Measurements from ENCODE around the gene ANKRD24. TPM values are rescaled to one million over a fixed set of nuclear protein-coding genes. Genes with fewer than 3 reads are reported as not detected.

Gene ANKRD24
- total and polyA plus RNA-seq, 2 of the 13 experiments (the other 11 are each of a cell fraction or from before 2014, with no cell fraction given) = 0.13 to 0.24 TPM

GRCh38 chr19:4172861-4173473, 9.5 kb upstream of the ANKRD24 start:
- POLR2A ChIA-PET = no interaction called here
- BruUV-seq (replicated peaks) = no TSS peak
- in situ Hi-C loops (cut with HindIII; ENCODE audit: extremely low pct_ligation_motif_present, low pct_unique_long_range_greater_than_20kb) = no loop called here
- TF ChIP-seq SALL1 (CRISPR knock-in tag; IDR thresholded peaks at IDR 0.05) = peak; percentile 84
- TF ChIP-seq ZGPAT (CRISPR knock-in tag; IDR thresholded peaks at IDR 0.05) = peak; percentile 38; the same call in 1 of the 2 replicates
- TF ChIP-seq THRA (CRISPR knock-in tag; IDR thresholded peaks at IDR 0.05; ENCODE audit: borderline replicate concordance) = peak; percentile 65; the same call in 1 of the 2 replicates
- TF ChIP-seq HCFC1 (IDR thresholded peaks at IDR 0.05; ENCODE audit: low read depth, low read length) = no peak
- TF ChIP-seq PRMT3 (CRISPR knock-in tag; IDR thresholded peaks at IDR 0.05; ENCODE audit: borderline replicate concordance, low read depth) = no peak
- peak; percentile 45; the same call in 1 of the 2 replicates for TF ChIP-seq ZNF639 (CRISPR knock-in tag; conservative IDR thresholded peaks at IDR 0.05)
- no peak for TF ChIP-seq ARNT2 (CRISPR knock-in tag; IDR thresholded peaks at IDR 0.05; ENCODE audit: low read depth)
- TF ChIP-seq RAD51 (IDR thresholded peaks at IDR 0.05; ENCODE audit: borderline replicate concordance) = no peak
- no peak for TF ChIP-seq ZNF275 (CRISPR knock-in tag; IDR thresholded peaks at IDR 0.05; ENCODE audit: borderline replicate concordance)
- TF ChIP-seq SMYD3 (CRISPR knock-in tag; IDR thresholded peaks at IDR 0.05) = no peak
- TF ChIP-seq ZNF883 (CRISPR knock-in tag; IDR thresholded peaks at IDR 0.05; ENCODE audit: not compliant biosample characterization) = peak; percentile 66
- no peak for TF ChIP-seq SMAD1 (CRISPR knock-in tag; IDR thresholded peaks at IDR 0.05; ENCODE audit: borderline replicate concordance, low read depth)
- no peak for TF ChIP-seq TBX3 (IDR thresholded peaks at IDR 0.05; ENCODE audit: borderline replicate concordance)
- TF ChIP-seq ZFP62 (CRISPR knock-in tag; IDR thresholded peaks at IDR 0.05) = no peak
- no peak for TF ChIP-seq TCF12 (IDR thresholded peaks at IDR 0.05)
- TF ChIP-seq TCF12 (CRISPR knock-in tag; IDR thresholded peaks at IDR 0.05) = no peak
- TF ChIP-seq ZNF556 (CRISPR knock-in tag; IDR thresholded peaks at IDR 0.05; ENCODE audit: borderline replicate concordance) = no peak
- no peak for TF ChIP-seq CSRNP2 (CRISPR knock-in tag; conservative IDR thresholded peaks at IDR 0.05; ENCODE audit: low read depth)

More at GRCh38 chr19:4172861-4173473, 9.5 kb upstream of the ANKRD24 start:
- Histone ChIP-seq H2AFZ (ENCODE audit: low read length) (no peak overlapping the region), H4K20me1 (ENCODE audit: insufficient read depth, low read length) (peaks cover 4% of the 10 kb centered on the region; the same call in 1 of the 2 replicates), H3K27ac (ENCODE audit: extremely low read length, insufficient read depth, low read length) (no peak overlapping the region), H3K4me3 (replicated peaks in 1 of 3; ENCODE audit: insufficient read depth in 1 of 3, low read depth in 2 of 3, low read length in 3 of 3) (no peak overlapping the region), H3K79me2 (ENCODE audit: insufficient read depth, low read length) (no peaks in the 10 kb centered on the region), H3K4me1 (ENCODE audit: insufficient read depth, low read length) (no peaks in the 10 kb centered on the region), H3K9me3 (ENCODE audit: low read length) (no peaks in the 10 kb centered on the region), H3K4me2 (ENCODE audit: low read depth, low read length) (no peak overlapping the region), H3K9ac (ENCODE audit: insufficient read depth, low read depth, low read length) (no peak overlapping the region), H3K27me3 (ENCODE audit: control insufficient read depth in 1 of 2, insufficient read depth in 2 of 2, low read length in 2 of 2) (no peaks in the 10 kb centered on the region), H3K36me3 (replicated peaks in 1 of 2; ENCODE audit: control insufficient read depth in 1 of 2, insufficient read depth in 2 of 2, low read length in 2 of 2) (peaks cover 0 to 2% of the 10 kb centered on the region in 2 experiments; a peak in 1 of 5 replicates)
- ATAC-seq (peak; percentile 76), FAIRE-seq (no peak), DNase-seq (ENCODE audit: low spot score) (no peak)
- intact Hi-C loops (cut with micrococcal nuclease; ENCODE audit: unreplicated experiment) = no loop called here
- 64% methylated on average over 20 of the region's 45 CpGs for WGBS (ENCODE audit: low lambda C conversion rate)
- CTCF ChIA-PET (ENCODE audit: low intra/inter-chr PET ratio, low total read pairs) = no interaction called here
